Spleen (tissue), 11 donors: ENCODE data around the gene EHD4. TPM values are rescaled to one million over a fixed set of nuclear protein-coding genes. Genes with fewer than 3 reads are reported as not detected.
A peak's percentile ranks its signal among the peaks of the same experiment; 100 is the strongest.

ENCODE experiments used
- DNase-seq: peaks from one replicate; pipeline ENCODE4 v3.0.0-alpha.2; 2020
- H3K27ac ChIP-seq, 8 donors: fragments of 200-600 bp; sonication (generic) in 7 of 8; 1 replicate in 4 of 8; 2 replicates in 4 of 8; pipeline versions ENCODE4 v1.5.0 to v1.8.0; 2016 to 2021; ENCODE audit warnings: inconsistent platforms in 4 of 8, mild to moderate bottlenecking in 4 of 8, moderate library complexity in 1 of 8
- H3K27me3 ChIP-seq, 7 donors: fragments of 200-600 bp; sonication (generic) in 6 of 7; replicated peaks in 1 of 7; 1 replicate in 4 of 7; 2 replicates in 3 of 7; pipeline versions ENCODE4 v1.5.0 to v1.8.0; 2016 to 2021; ENCODE audit warnings: inconsistent platforms in 3 of 7, mild to moderate bottlenecking in 1 of 7
- H3K36me3 ChIP-seq, 6 donors: fragments of 200-600 bp; sonication (generic) in 5 of 6; 1 replicate in 4 of 6; 2 replicates in 2 of 6; pipeline versions ENCODE4 v1.5.0 to v1.8.0; 2016 to 2021; ENCODE audit warnings: inconsistent platforms in 2 of 6
- H3K4me1 ChIP-seq, 6 donors: fragments of 200-600 bp; sonication (generic) in 5 of 6; 1 replicate in 3 of 6; 2 replicates in 3 of 6; pipeline versions ENCODE4 v1.5.0 to v1.8.0; 2016 to 2021; ENCODE audit warnings: inconsistent platforms in 3 of 6
- H3K4me3 ChIP-seq, 8 donors: fragments of 200-600 bp; sonication (generic) in 7 of 8; 1 replicate in 4 of 8; 2 replicates in 4 of 8; pipeline versions ENCODE4 v1.5.0 to v1.8.0; 2016 to 2021; ENCODE audit warnings: inconsistent platforms in 4 of 8, mild to moderate bottlenecking in 4 of 8, moderate library complexity in 2 of 8
- H3K9me3 ChIP-seq, 8 donors: fragments of 200-600 bp; sonication (generic) in 7 of 8; 1 replicate in 4 of 8; 2 replicates in 4 of 8; pipeline versions ENCODE4 v1.5.0 to v1.8.0; 2016 to 2021; ENCODE audit warnings: inconsistent platforms in 4 of 8
- POLR2A ChIP-seq, 3 donors: fragments of 450-650 bp; IDR thresholded peaks; one replicate each; pipeline ENCODE4 v1.5.1; 2017; ENCODE audit warnings: antibody characterized with exemption in 3 of 3, mild to moderate bottlenecking in 1 of 3
- POLR2AphosphoS5 ChIP-seq, 3 donors: sonication (generic); formaldehyde crosslinking; IDR thresholded peaks; one replicate each; pipeline ENCODE4 v1.5.1; 2017; ENCODE audit warnings: antibody characterized with exemption in 3 of 3
- WGBS, 5 donors: extraction: QIAGEN DNeasy Blood & Tissue Kit in 3 of 5; methylation state at CpG; one replicate each; pipeline versions ENCODE4 v1.1.5 to v1.1.7; 2013 to 2018; 5-methylcytosine and 5-hydroxymethylcytosine counted together
- intact Hi-C: fragments of 100-400 bp; cut with DNase I; formaldehyde crosslinking; loops from one replicate; pipeline ENCODE4 v1.15.0; 2023; ENCODE audit warnings: low total_unique reads
- polyA plus RNA-seq, 3 donors: library from polyadenylated mRNA; stranded (reverse); fragments of 200-250 nt; gene quantifications; one replicate each; pipeline ENCODE4 v1.2.1, GENCODE V29; 2013
- total RNA-seq, 7 donors: library from RNA; depleted of rRNA in 3 of 7; stranded (reverse); fragments of >200 nt in 3 of 7; fragmentation: NEBNext Ultra II Directional in 4 of 7; extraction: Animal tissue kit (Norgen Biotek cat#: 25700) in 4 of 7; gene quantifications; one replicate each; pipeline versions ENCODE4 v1.1.0 to v1.2.1, GENCODE V29; 2016 to 2021
- TF ChIP-seq, protein P1 (sequence below), 11 experiments: fragments of 200-600 bp in 7 of 11; fragments of 450-650 bp in 4 of 11; sonication (generic) in 4 of 11; IDR thresholded peaks in 8 of 11; conservative IDR thresholded peaks in 3 of 11; 1 replicate in 7 of 11; 2 replicates in 4 of 11; pipeline versions ENCODE4 v1.4.0 to v1.8.0; 2016 to 2021; ENCODE audit warnings: antibody characterized with exemption in 11 of 11, inconsistent platforms in 4 of 11, mild to moderate bottlenecking in 1 of 11
- donor health status: healthy with polysubstance abuse.
- donor health status: DM: no; HTN: no; CAD: no; lungs with moderate emphysema.
- donor health status: DM: no; HTN: no; CAD: no.
- donor health status: Bipolar disorder and iron deficiency.
- donor health status: healthy.
- donor health status: DM: no; HTN: no; CAD: no.
- donor health status: DM: yes; HTN: yes; CAD: no.

EHD4 gene
- total and polyA plus RNA-seq, 10 donors = 5.5 to 33.2 (median 21.7) TPM

DNA sequence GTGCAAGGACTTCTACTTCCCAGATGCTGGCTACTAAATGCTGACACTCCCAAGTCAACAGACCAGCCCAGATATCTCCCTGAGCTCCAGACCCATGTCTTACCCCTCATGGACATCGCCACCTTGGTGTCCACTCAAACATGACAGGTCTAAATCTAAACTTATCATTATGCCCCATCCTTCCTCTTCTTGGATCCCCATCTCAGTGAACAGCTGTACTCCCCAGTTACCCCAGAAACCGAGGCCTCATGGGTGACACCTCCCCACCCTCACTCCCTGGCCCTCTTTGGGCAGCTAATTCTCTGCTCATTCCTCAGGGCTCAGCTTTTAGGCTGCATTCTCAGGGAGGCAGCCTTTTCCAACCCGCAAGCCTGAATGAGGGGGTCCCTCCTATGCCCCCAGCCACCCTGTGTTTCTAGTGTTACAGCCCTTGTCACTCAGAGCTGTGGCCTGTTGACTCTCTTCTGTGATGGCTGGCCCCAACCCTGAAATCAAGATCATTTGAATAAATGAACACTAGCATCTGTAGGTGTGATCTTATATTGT, 5.4 kb downstream of the EHD4 start:
- Histone ChIP-seq H3K4me3 (peak overlapping the region in 1 of 8 donors; percentile 32), H3K27me3 (no peaks in the 10 kb centered on the region), H3K9me3 (no peaks in the 10 kb centered on the region), H3K27ac (peak overlapping the region in 7 of 8 donors; percentile 61 to 96 (median 78)), H3K36me3 (no peaks in the 10 kb centered on the region), H3K4me1 (peaks cover 35 to 69% (median 59%) of the 10 kb centered on the region in 6 donors)
- peak; percentile 62 for DNase-seq
- intact Hi-C loops = no loop called here
- TF ChIP-seq POLR2AphosphoS5 (IDR thresholded peaks at IDR 0.05) (no peak), POLR2A (IDR thresholded peaks at IDR 0.05) (no peak)
- TF ChIP-seq, protein P1, sequence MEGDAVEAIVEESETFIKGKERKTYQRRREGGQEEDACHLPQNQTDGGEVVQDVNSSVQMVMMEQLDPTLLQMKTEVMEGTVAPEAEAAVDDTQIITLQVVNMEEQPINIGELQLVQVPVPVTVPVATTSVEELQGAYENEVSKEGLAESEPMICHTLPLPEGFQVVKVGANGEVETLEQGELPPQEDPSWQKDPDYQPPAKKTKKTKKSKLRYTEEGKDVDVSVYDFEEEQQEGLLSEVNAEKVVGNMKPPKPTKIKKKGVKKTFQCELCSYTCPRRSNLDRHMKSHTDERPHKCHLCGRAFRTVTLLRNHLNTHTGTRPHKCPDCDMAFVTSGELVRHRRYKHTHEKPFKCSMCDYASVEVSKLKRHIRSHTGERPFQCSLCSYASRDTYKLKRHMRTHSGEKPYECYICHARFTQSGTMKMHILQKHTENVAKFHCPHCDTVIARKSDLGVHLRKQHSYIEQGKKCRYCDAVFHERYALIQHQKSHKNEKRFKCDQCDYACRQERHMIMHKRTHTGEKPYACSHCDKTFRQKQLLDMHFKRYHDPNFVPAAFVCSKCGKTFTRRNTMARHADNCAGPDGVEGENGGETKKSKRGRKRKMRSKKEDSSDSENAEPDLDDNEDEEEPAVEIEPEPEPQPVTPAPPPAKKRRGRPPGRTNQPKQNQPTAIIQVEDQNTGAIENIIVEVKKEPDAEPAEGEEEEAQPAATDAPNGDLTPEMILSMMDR (IDR thresholded peaks at IDR 0.05 in 8 of 11, conservative IDR thresholded peaks at IDR 0.05 in 3 of 11) = no peak
- 67 to 78% (median 74%) methylated on average over 3 of the region's 3 CpGs for WGBS, 5 donors

DNA sequence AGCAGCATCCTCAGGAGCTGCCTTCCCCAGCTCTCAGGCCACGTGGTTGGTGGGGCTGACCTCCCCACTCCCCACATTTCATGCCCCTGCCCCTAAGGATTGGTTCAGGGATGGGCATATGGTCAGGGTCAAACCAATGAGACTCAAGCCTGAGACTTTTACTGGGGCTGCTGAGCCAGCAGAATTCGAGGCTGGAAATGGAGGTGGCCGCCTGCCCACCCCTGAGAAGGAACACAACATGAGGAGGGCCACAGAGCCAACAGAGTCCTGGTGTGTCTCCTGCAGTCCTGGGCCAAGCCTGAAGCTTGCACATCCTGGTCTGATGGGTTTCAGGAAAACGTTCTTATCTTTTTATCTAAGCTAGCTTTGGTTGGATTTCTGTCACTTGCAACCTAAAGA, 5.9 kb downstream of the EHD4 start:
- WGBS, 5 donors = 70 to 75% (median 73%) methylated on average over 4 of the region's 4 CpGs
- no peak overlapping the region for H3K4me3 ChIP-seq
- H3K27me3 ChIP-seq = no peaks in the 10 kb centered on the region
- H3K27ac ChIP-seq = peak overlapping the region in 3 of 8 donors; percentile 94 to 96 (median 95)
- H3K9me3 ChIP-seq = no peaks in the 10 kb centered on the region
- intact Hi-C loops = no loop called here
- TF ChIP-seq, protein P1 (IDR thresholded peaks at IDR 0.05 in 8 of 11, conservative IDR thresholded peaks at IDR 0.05 in 3 of 11) = no peak
- TF ChIP-seq POLR2A (IDR thresholded peaks at IDR 0.05) (no peak), POLR2AphosphoS5 (IDR thresholded peaks at IDR 0.05) (no peak)
- H3K4me1 ChIP-seq = peaks cover 33 to 65% (median 57%) of the 10 kb centered on the region in 6 donors
- DNase-seq = peak; percentile 64
- H3K36me3 ChIP-seq = no peaks in the 10 kb centered on the region

DNA sequence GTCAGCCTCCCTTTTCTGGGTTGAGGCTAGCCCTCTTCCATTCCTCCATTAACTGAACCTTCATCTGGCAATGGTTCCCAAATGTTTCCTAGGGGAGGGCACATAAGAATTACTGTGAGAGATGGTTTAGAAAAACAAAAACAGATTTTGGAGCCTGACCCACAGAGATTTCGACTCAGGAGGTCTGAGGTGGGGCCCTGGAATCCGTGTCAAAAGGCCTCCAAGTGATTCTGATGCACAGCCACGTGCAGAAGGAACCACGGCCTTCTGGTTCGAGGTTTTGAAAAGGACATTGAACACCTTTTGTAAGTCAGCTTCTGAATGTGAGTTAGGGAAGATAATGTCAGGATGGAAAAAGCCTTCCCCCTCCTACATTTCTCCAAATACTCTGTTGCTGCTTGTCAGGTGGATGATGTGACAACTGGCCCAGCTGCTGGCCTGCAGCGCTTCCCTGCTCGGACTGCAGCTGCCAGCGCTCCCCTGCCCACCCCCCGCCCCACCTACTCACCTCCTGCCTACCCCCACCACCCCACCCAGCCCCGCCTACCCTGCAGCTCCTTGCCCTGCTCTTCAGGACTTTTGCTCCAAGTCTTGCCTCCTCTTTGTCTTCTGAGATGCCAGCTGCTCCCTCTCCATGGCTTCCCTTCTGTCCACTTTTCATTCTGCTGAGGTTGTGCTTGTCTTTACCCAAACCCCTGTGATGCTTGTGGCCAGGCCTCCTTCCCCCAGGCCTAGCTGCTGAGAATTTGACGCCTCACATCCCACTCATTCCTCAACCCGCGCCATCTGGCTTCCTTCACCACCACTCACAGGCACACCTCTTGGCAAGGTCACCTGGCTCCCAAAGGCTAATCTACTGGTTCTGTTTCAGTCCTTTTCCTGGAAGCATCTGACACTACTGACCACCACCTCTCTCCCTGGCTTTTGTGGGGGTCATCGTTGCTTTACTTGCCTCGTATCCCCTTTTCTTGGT, 6.6 kb downstream of the EHD4 start:
- intact Hi-C loops = no loop called here
- peak; percentile 21 for DNase-seq

DNA sequence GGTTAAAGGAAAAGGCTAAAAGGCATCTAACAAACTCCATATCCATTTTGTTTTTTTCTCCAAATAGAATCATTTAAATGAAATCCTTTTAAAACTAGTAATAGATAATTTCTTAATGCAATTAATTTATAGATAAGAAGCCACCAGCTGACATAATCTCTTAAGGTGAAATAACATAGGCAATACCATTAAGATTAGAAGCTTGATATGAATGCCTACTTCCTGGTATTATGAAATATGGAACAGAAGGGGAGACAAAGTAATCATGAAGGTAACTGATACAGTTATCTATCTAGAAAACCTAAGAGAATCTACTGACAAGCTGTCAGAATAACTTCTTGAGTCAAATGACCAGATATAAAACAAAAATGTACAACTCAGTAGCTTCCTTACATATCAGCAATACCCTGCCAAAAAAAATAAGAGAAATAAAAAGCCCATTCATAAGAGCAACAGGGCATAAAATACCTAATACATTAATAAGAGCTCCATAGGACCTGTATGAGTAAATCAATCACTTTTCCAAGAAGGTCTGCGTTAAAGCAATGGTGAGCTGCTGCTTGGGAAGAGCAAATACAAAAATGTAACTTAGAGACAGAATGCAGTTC, 10.7 kb downstream of the EHD4 start:
- WGBS, 5 donors = 91 to 100% (median 98%) methylated on average over 1 of the region's 1 CpG
- TF ChIP-seq POLR2AphosphoS5 (IDR thresholded peaks at IDR 0.05) (no peak), POLR2A (IDR thresholded peaks at IDR 0.05) (no peak)
- TF ChIP-seq, protein P1 (IDR thresholded peaks at IDR 0.05 in 8 of 11, conservative IDR thresholded peaks at IDR 0.05 in 3 of 11) = no peak
- DNase-seq = no peak
- intact Hi-C loops = no loop called here
- H3K27me3 ChIP-seq = no peaks in the 10 kb centered on the region
- H3K36me3 ChIP-seq = no peaks in the 10 kb centered on the region
- H3K9me3 ChIP-seq = no peaks in the 10 kb centered on the region
- peaks cover 5 to 52% (median 21%) of the 10 kb centered on the region in 6 donors for H3K4me1 ChIP-seq
- H3K27ac ChIP-seq = no peak overlapping the region
- no peak overlapping the region for H3K4me3 ChIP-seq

More for the DNA sequence above, 6.6 kb downstream of the EHD4 start:
- Histone ChIP-seq H3K27ac (peak overlapping the region in 2 of 8 donors; percentile 94 to 96), H3K4me1 (peaks cover 26 to 64% (median 50%) of the 10 kb centered on the region in 6 donors), H3K9me3 (no peaks in the 10 kb centered on the region), H3K36me3 (no peaks in the 10 kb centered on the region), H3K4me3 (no peak overlapping the region), H3K27me3 (no peaks in the 10 kb centered on the region)
- TF ChIP-seq POLR2A (IDR thresholded peaks at IDR 0.05) = no peak
- 79 to 93% (median 86%) methylated on average over 14 to 15 of the region's 15 CpGs for WGBS, 5 donors
